CD8-positive, alpha-beta memory T cell (primary cell): Measurements from ENCODE around the gene MC5R. TPM values are rescaled to one million over a fixed set of nuclear protein-coding genes. Genes with fewer than 3 reads are reported as not detected.
"Not testable (repeated sequence)": the region's sequence is repeated elsewhere in the genome, so short reads cannot be mapped to it uniquely, and the experiment has no call there.

ENCODE experiments used
- CTCF ChIA-PET: fragments of 350-600 bp; sonication (Branson Sonifier 250); formaldehyde crosslinking; loops from one replicate; lab custom pipeline; 2021; ENCODE audit warnings: antibody characterized with exemption; lab: Charles Lee
- POLR2A ChIA-PET: fragments of 350-600 bp; sonication (Branson Sonifier 250); formaldehyde crosslinking; loops from one replicate; lab custom pipeline; 2021; ENCODE audit warnings: antibody characterized with exemption; lab: Charles Lee
- DNase-seq, 5 donors: peaks; one replicate each; pipeline versions ENCODE4 v3.0.0 to v3.0.0-alpha.2; 2020 to 2022; ENCODE audit warnings: mixed read lengths in 1 of 5
- H3K27ac ChIP-seq: one replicate; pipeline ENCODE4 v1.7.0; 2013; ENCODE audit warnings: low read depth, mild to moderate bottlenecking, low read length, moderate library complexity
- H3K27me3 ChIP-seq: 2 replicates; pipeline ENCODE4 v1.7.0; 2013; ENCODE audit warnings: low read length, mild to moderate bottlenecking; ENCODE audit not compliant: insufficient read depth, poor library complexity, severe bottlenecking
- H3K36me3 ChIP-seq: 2 replicates; pipeline ENCODE4 v1.7.0; 2013; ENCODE audit warnings: mild to moderate bottlenecking, low read length, moderate library complexity; ENCODE audit not compliant: insufficient read depth
- H3K4me1 ChIP-seq: 2 replicates; pipeline ENCODE4 v1.7.0; 2013; ENCODE audit warnings: mild to moderate bottlenecking, low read length, moderate library complexity; ENCODE audit not compliant: insufficient read depth
- H3K4me3 ChIP-seq: 2 replicates; pipeline ENCODE4 v1.7.0; 2013; ENCODE audit warnings: mild to moderate bottlenecking, low read length
- H3K9me3 ChIP-seq: 2 replicates; pipeline ENCODE4 v1.7.0; 2013; ENCODE audit warnings: mild to moderate bottlenecking, low read length
- H3K27ac Mint-ChIP-seq, 8 donors: one replicate each; pipeline ENCODE4 v1.8.0; 2020 to 2021; ENCODE audit warnings: mixed read lengths in 8 of 8, mild to moderate bottlenecking in 6 of 8, inconsistent platforms in 3 of 8, moderate library complexity in 3 of 8
- H3K27me3 Mint-ChIP-seq, 2 donors: one replicate each; pipeline ENCODE4 v1.8.0; 2020 to 2021; ENCODE audit warnings: mixed read lengths in 2 of 2, mild to moderate bottlenecking in 1 of 2, moderate library complexity in 1 of 2
- H3K36me3 Mint-ChIP-seq, 3 donors: one replicate each; pipeline ENCODE4 v1.8.0; 2020 to 2021; ENCODE audit warnings: mixed read lengths in 3 of 3, inconsistent platforms in 1 of 3, mild to moderate bottlenecking in 1 of 3
- H3K4me1 Mint-ChIP-seq, 3 donors: one replicate each; pipeline ENCODE4 v1.8.0; 2020 to 2021; ENCODE audit warnings: mixed read lengths in 3 of 3, inconsistent platforms in 1 of 3, mild to moderate bottlenecking in 1 of 3
- H3K4me3 Mint-ChIP-seq, 7 donors: one replicate each; pipeline ENCODE4 v1.8.0; 2020 to 2021; ENCODE audit warnings: mixed read lengths in 7 of 7, mild to moderate bottlenecking in 6 of 7, moderate library complexity in 4 of 7, inconsistent platforms in 2 of 7
- H3K9me3 Mint-ChIP-seq, 5 donors: one replicate each; pipeline ENCODE4 v1.8.0; 2020 to 2022; ENCODE audit warnings: mixed read lengths in 5 of 5, mild to moderate bottlenecking in 3 of 5, moderate library complexity in 2 of 5, inconsistent platforms in 1 of 5
- polyA plus RNA-seq: library from polyadenylated mRNA; unstranded; fragments of 300-500 nt; fragmentation: Illumina TruSeq; gene quantifications from one replicate; pipeline ENCODE4 v1.2.3, GENCODE V29; 2021
- total RNA-seq, 2 experiments: library from RNA; stranded (reverse); gene quantifications; one replicate each; pipeline ENCODE4 v1.2.3, GENCODE V29; 2021

MC5R gene
- total and polyA plus RNA-seq, 3 experiments from 2014 or later: not detected

- Mint-ChIP-seq H3K9me3 (peaks cover 6 to 12% (median 7%) of the 10 kb centered on the region in 5 donors), H3K27me3 (peaks cover 14 to 39% of the 10 kb centered on the region in 2 donors)
- H3K27me3 ChIP-seq, H3K36me3 Mint-ChIP-seq, H3K27ac ChIP-seq, H3K4me1 ChIP-seq, H3K4me3 ChIP-seq, CTCF ChIA-PET, H3K4me3 Mint-ChIP-seq, POLR2A ChIA-PET, H3K27ac Mint-ChIP-seq, H3K9me3 ChIP-seq, DNase-seq, H3K36me3 ChIP-seq, H3K4me1 Mint-ChIP-seq: not testable (repeated sequence)
Observed at GRCh38 chr18:13862898-13863297, 38.9 kb downstream of the MC5R start.

GRCh38 chr18:13868501-13869271 lies 44.7 kb downstream of the MC5R start:
- no peak overlapping the region for H3K4me3 ChIP-seq
- peaks cover 0 to 2% (median 0%) of the 10 kb centered on the region in 5 donors for H3K9me3 Mint-ChIP-seq
- no peaks in the 10 kb centered on the region for H3K9me3 ChIP-seq
- ChIA-PET POLR2A (no interaction called here), CTCF (no interaction called here)
- H3K27ac Mint-ChIP-seq: no peak overlapping the region
- DNase-seq: no peak
- H3K36me3 ChIP-seq: no peaks in the 10 kb centered on the region
- no peaks in the 10 kb centered on the region for H3K36me3 Mint-ChIP-seq
- peaks cover 4% of the 10 kb centered on the region for H3K27me3 ChIP-seq
- no peak overlapping the region for H3K4me3 Mint-ChIP-seq
- H3K27me3 Mint-ChIP-seq: peaks cover 24 to 54% of the 10 kb centered on the region in 2 donors
- peaks cover 0 to 10% (median 0%) of the 10 kb centered on the region in 3 donors for H3K4me1 Mint-ChIP-seq
- H3K4me1 ChIP-seq: no peaks in the 10 kb centered on the region
- H3K27ac ChIP-seq: no peak overlapping the region

- Histone ChIP-seq H3K27ac (no peak overlapping the region), H3K9me3 (no peaks in the 10 kb centered on the region), H3K4me1 (no peaks in the 10 kb centered on the region), H3K4me3 (no peak overlapping the region), H3K36me3 (no peaks in the 10 kb centered on the region), H3K27me3 (peaks cover 4% of the 10 kb centered on the region)
- no peak overlapping the region for H3K4me3 Mint-ChIP-seq
- no peak overlapping the region for H3K27ac Mint-ChIP-seq
- CTCF ChIA-PET: no interaction called here
- DNase-seq: no peak
- H3K4me1 Mint-ChIP-seq: peaks cover 0 to 10% (median 0%) of the 10 kb centered on the region in 3 donors
- POLR2A ChIA-PET: no interaction called here
- H3K36me3 Mint-ChIP-seq: no peaks in the 10 kb centered on the region
- no peaks in the 10 kb centered on the region for H3K9me3 Mint-ChIP-seq
- peaks cover 24 to 38% of the 10 kb centered on the region in 2 donors for H3K27me3 Mint-ChIP-seq
Observed at GRCh38 chr18:13871701-13872100, 47.8 kb downstream of the MC5R start.

- ChIA-PET POLR2A (no interaction called here), CTCF (no interaction called here)
- no peaks in the 10 kb centered on the region for H3K9me3 Mint-ChIP-seq
- Histone ChIP-seq H3K4me1 (no peaks in the 10 kb centered on the region), H3K27me3 (peaks cover 4% of the 10 kb centered on the region), H3K4me3 (no peak overlapping the region), H3K27ac (no peak overlapping the region), H3K36me3 (no peaks in the 10 kb centered on the region), H3K9me3 (no peaks in the 10 kb centered on the region)
- H3K27ac Mint-ChIP-seq: no peak overlapping the region
- no peak for DNase-seq
- H3K27me3 Mint-ChIP-seq: peaks cover 19 to 32% of the 10 kb centered on the region in 2 donors
- H3K4me1 Mint-ChIP-seq: peaks cover 0 to 10% (median 0%) of the 10 kb centered on the region in 3 donors
- no peak overlapping the region for H3K4me3 Mint-ChIP-seq
- no peaks in the 10 kb centered on the region for H3K36me3 Mint-ChIP-seq
Observed at GRCh38 chr18:13872373-13872772, 48.4 kb downstream of the MC5R start.

GRCh38 chr18:13872932-13873331 lies 49.0 kb downstream of the MC5R start:
- CTCF ChIA-PET: no interaction called here
- Mint-ChIP-seq H3K27ac (no peak overlapping the region), H3K9me3 (no peaks in the 10 kb centered on the region), H3K4me1 (peaks cover 0 to 10% (median 0%) of the 10 kb centered on the region in 3 donors), H3K4me3 (no peak overlapping the region), H3K27me3 (peaks cover 19 to 28% of the 10 kb centered on the region in 2 donors), H3K36me3 (no peaks in the 10 kb centered on the region)
- Histone ChIP-seq H3K27ac (no peak overlapping the region), H3K27me3 (peaks cover 4% of the 10 kb centered on the region), H3K4me3 (no peak overlapping the region), H3K4me1 (no peaks in the 10 kb centered on the region), H3K9me3 (no peaks in the 10 kb centered on the region), H3K36me3 (no peaks in the 10 kb centered on the region)
- no peak for DNase-seq
- POLR2A ChIA-PET: no interaction called here

- Histone ChIP-seq H3K4me1 (no peaks in the 10 kb centered on the region), H3K27me3 (peaks cover 4% of the 10 kb centered on the region), H3K4me3 (no peak overlapping the region), H3K9me3 (no peaks in the 10 kb centered on the region), H3K36me3 (no peaks in the 10 kb centered on the region), H3K27ac (no peak overlapping the region)
- Mint-ChIP-seq H3K9me3 (no peaks in the 10 kb centered on the region), H3K27me3 (peaks cover 15% of the 10 kb centered on the region in 2 donors), H3K36me3 (no peaks in the 10 kb centered on the region), H3K4me3 (no peak overlapping the region), H3K27ac (no peak overlapping the region), H3K4me1 (peaks cover 0 to 2% (median 0%) of the 10 kb centered on the region in 3 donors)
- POLR2A ChIA-PET: no interaction called here
- DNase-seq: no peak
- CTCF ChIA-PET: no interaction called here
Observed at GRCh38 chr18:13874558-13874957, 50.6 kb downstream of the MC5R start.

Other genes starting within 250 kb of the MC5R start
- gene FAM210A, start 97.6 kb upstream of the MC5R start, total RNA-seq: 10 to 100 TPM; 38.3 to 38.8 TPM
- gene FAM210A, start 97.6 kb upstream of the MC5R start, polyA plus RNA-seq: 15.5 TPM
- 10 to 100 TPM; 44.6 to 52.2 TPM for gene RNMT, start 97.5 kb upstream of the MC5R start, total RNA-seq
- 42.3 TPM for gene RNMT, start 97.5 kb upstream of the MC5R start, polyA plus RNA-seq
- gene MC2R, start 91.4 kb downstream of the MC5R start, total RNA-seq: not detected
- gene MC2R, start 91.4 kb downstream of the MC5R start, polyA plus RNA-seq: not detected